Stimulated activated CD4-positive, alpha-beta T cell treated with anti-CD3 and anti-CD28 coated beads, TNF-alpha, amount 100 ng/mL, for 4 hours (primary cell): Measurements from ENCODE around the gene C1orf53.

Experiments used
- DNase-seq, 3 experiments: peaks; one replicate each; pipeline ENCODE4 v3.0.0-alpha.2; 2020; ENCODE audit warnings: low read depth in 3 of 3

Gene C1orf53

DNA sequence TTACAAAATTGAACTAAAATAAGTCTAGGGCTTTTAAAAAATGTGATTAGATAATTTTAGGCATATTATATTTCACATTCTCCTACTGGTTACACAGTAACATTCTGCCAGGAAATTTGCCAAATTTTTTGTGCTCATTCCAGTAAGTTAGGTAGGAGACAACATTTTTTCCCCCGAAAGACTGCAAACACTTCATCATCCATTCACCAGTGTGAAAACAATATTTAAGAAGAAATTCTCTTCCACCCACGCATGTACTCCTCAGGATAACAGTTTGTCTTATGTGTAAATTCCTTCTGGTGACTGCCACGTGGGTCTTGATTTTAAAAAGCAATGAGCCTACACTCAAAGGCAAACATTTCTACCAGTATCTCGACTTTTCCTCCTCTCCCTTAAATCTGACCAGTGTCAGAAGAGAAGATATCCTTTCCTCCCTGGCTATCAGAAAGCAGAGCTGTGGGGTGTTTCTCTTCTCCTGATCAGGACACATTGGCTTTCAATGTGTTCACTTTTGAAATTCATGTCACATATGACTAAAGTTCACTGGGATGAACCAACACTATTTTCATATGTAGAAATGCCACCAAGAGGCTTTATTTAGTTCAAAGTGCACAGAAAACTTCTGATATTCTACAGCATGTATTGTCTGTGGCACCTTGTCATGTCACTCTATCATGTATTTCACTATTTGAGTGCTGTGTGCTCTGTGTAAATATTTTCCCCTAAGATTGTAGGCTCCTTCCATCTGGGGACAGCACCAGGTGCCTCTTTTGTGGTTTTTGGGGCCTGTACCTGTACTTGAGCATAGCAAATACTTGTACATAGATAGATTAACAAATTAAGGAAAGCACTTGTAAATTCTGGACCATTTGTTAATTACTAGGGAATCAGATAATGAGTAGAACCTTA, 53.3 kb downstream of the C1orf53 start:
- DNase-seq = no peak
